Measurements from ENCODE around the gene GAGE10. TPM values are rescaled to one million over a fixed set of nuclear protein-coding genes. Genes with fewer than 3 reads are reported as not detected.

Gene GAGE10
- total RNA-seq, 1 experiment from 2014 or later = not detected

GRCh38 chrX:49273181-49273727, 30.2 kb upstream of the GAGE10 start:
- intact Hi-C loops (cut with micrococcal nuclease) = no loop called here
- no peaks in the 10 kb centered on the region for H4K20me1 ChIP-seq (ENCODE audit: insufficient read depth)
- no peak overlapping the region for H3K9ac ChIP-seq (ENCODE audit: low read length)
- H3K4me1 ChIP-seq (ENCODE audit: control insufficient read depth in 1 of 2, insufficient read depth in 2 of 2, low read length in 2 of 2) = peaks cover 8 to 21% of the 10 kb centered on the region in 2 experiments
- no peak for DNase-seq (ENCODE audit: low read depth, low spot score)
- RAD21 ChIA-PET (ENCODE audit: low non-redundant PET in 1 of 2, low total read pairs in 2 of 2, uncharacterized antibody in 2 of 2, unreplicated experiment in 2 of 2) = no interaction called here
- H3K9me2 ChIP-seq (ENCODE audit: insufficient read depth) = no peaks in the 10 kb centered on the region
- H3K27ac ChIP-seq (ENCODE audit: low read depth, low read length) = no peak overlapping the region
- no peaks in the 10 kb centered on the region for H3K36me3 ChIP-seq (ENCODE audit: control insufficient read depth in 1 of 2, insufficient read depth in 2 of 2, low read length in 2 of 2)
- ATAC-seq = no peak
- no peak overlapping the region for H2AFZ ChIP-seq (ENCODE audit: low read depth, low read length, poor library complexity, severe bottlenecking)
- no peaks in the 10 kb centered on the region for H3K27me3 ChIP-seq (ENCODE audit: insufficient read depth, low read length)
- POLR2A ChIA-PET = no interaction called here
- peaks cover 3% of the 10 kb centered on the region; the same call in 1 of the 2 replicates for H3K79me2 ChIP-seq (ENCODE audit: insufficient read depth, low read length)
- no peak overlapping the region for H3K4me2 ChIP-seq (ENCODE audit: low read length)
- no peaks in the 10 kb centered on the region for H3K9me3 ChIP-seq (ENCODE audit: control insufficient read depth in 1 of 2, insufficient read depth in 1 of 2, low read depth in 1 of 2, low read length in 2 of 2)
- CTCF ChIA-PET = no interaction called here
- TF ChIP-seq SRF (IDR thresholded peaks at IDR 0.05; ENCODE audit: low read depth) (no peak), CTCF (IDR thresholded peaks at IDR 0.05 in 2 of 3, conservative IDR thresholded peaks at IDR 0.05 in 1 of 3; ENCODE audit: borderline replicate concordance in 1 of 3, insufficient read depth in 1 of 3, low read depth in 2 of 3, low read length in 2 of 3) (no peak), FOSL1 (IDR thresholded peaks at IDR 0.05; ENCODE audit: low read depth) (no peak), ZFX (IDR thresholded peaks at IDR 0.05) (no peak), YY1 (IDR thresholded peaks at IDR 0.05; ENCODE audit: extremely low read depth, insufficient replicate concordance, low read depth, low read length) (no peak), TCF7L2 (IDR thresholded peaks at IDR 0.05; ENCODE audit: borderline replicate concordance, extremely low read depth, insufficient read depth, insufficient read length) (no peak), ZNF274 (IDR thresholded peaks at IDR 0.05; ENCODE audit: low read depth, low read length) (no peak), CEBPB (IDR thresholded peaks at IDR 0.05; ENCODE audit: low read depth) (no peak)
- no TSS peak for BruUV-seq (replicated peaks)
- H3K4me3 ChIP-seq (replicated peaks in 1 of 2; ENCODE audit: low read depth in 1 of 2, low read length in 2 of 2) = no peak overlapping the region

DNA sequence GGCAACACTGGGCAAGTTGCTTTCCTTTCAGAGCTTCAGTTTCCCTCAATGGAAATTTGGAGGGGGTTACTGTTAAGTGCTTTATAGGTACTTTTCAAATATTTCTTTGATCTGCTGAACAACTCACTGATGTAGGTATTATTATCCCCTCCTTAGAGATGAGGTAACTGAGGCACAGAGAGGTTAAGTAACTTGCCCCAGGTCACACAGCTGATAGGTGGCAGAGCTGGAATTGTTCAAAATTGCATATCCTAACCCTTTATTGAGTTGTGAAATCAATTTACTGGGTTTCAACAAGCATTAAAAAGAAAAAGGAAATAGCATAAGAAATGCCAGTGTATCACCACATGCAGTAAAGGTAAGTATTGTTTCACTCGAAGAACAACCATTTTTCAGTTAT, 27.2 kb upstream of the GAGE10 start:
- Histone ChIP-seq H4K20me1 (ENCODE audit: insufficient read depth) (no peaks in the 10 kb centered on the region), H3K9me2 (ENCODE audit: insufficient read depth) (no peaks in the 10 kb centered on the region), H3K79me2 (ENCODE audit: insufficient read depth, low read length) (no peaks in the 10 kb centered on the region), H3K36me3 (ENCODE audit: control insufficient read depth in 1 of 2, insufficient read depth in 2 of 2, low read length in 2 of 2) (no peaks in the 10 kb centered on the region), H3K4me1 (ENCODE audit: control insufficient read depth in 1 of 2, insufficient read depth in 2 of 2, low read length in 2 of 2) (peaks cover 0 to 6% of the 10 kb centered on the region in 2 experiments; a peak in 3 of 4 replicates), H3K27ac (ENCODE audit: low read depth, low read length) (no peak overlapping the region), H3K4me2 (ENCODE audit: low read length) (no peak overlapping the region), H3K9me3 (ENCODE audit: control insufficient read depth in 1 of 2, insufficient read depth in 1 of 2, low read depth in 1 of 2, low read length in 2 of 2) (no peaks in the 10 kb centered on the region), H3K4me3 (replicated peaks in 1 of 2; ENCODE audit: low read depth in 1 of 2, low read length in 2 of 2) (no peak overlapping the region), H3K27me3 (ENCODE audit: insufficient read depth, low read length) (no peaks in the 10 kb centered on the region), H2AFZ (ENCODE audit: low read depth, low read length, poor library complexity, severe bottlenecking) (no peak overlapping the region), H3K9ac (ENCODE audit: low read length) (no peak overlapping the region)
- intact Hi-C loops (cut with micrococcal nuclease) = no loop called here
- DNase-seq (ENCODE audit: low read depth, low spot score) (no peak), ATAC-seq (no peak)
- RAD21 ChIA-PET (ENCODE audit: low non-redundant PET in 1 of 2, low total read pairs in 2 of 2, uncharacterized antibody in 2 of 2, unreplicated experiment in 2 of 2) = no interaction called here
- BruUV-seq (replicated peaks) = no TSS peak
- CTCF ChIA-PET = no interaction called here
- POLR2A ChIA-PET = no interaction called here
- no peak for TF ChIP-seq TCF7L2 (IDR thresholded peaks at IDR 0.05; ENCODE audit: borderline replicate concordance, extremely low read depth, insufficient read depth, insufficient read length)
- TF ChIP-seq, protein P1, sequence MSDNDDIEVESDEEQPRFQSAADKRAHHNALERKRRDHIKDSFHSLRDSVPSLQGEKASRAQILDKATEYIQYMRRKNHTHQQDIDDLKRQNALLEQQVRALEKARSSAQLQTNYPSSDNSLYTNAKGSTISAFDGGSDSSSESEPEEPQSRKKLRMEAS (IDR thresholded peaks at IDR 0.05) = no peak
- TF ChIP-seq EZH2 (IDR thresholded peaks at IDR 0.05) = no peak
- TF ChIP-seq JUND (IDR thresholded peaks at IDR 0.05) = no peak
- no peak for TF ChIP-seq YY1 (IDR thresholded peaks at IDR 0.05; ENCODE audit: extremely low read depth, insufficient replicate concordance, low read depth, low read length)
- TF ChIP-seq, protein P2, sequence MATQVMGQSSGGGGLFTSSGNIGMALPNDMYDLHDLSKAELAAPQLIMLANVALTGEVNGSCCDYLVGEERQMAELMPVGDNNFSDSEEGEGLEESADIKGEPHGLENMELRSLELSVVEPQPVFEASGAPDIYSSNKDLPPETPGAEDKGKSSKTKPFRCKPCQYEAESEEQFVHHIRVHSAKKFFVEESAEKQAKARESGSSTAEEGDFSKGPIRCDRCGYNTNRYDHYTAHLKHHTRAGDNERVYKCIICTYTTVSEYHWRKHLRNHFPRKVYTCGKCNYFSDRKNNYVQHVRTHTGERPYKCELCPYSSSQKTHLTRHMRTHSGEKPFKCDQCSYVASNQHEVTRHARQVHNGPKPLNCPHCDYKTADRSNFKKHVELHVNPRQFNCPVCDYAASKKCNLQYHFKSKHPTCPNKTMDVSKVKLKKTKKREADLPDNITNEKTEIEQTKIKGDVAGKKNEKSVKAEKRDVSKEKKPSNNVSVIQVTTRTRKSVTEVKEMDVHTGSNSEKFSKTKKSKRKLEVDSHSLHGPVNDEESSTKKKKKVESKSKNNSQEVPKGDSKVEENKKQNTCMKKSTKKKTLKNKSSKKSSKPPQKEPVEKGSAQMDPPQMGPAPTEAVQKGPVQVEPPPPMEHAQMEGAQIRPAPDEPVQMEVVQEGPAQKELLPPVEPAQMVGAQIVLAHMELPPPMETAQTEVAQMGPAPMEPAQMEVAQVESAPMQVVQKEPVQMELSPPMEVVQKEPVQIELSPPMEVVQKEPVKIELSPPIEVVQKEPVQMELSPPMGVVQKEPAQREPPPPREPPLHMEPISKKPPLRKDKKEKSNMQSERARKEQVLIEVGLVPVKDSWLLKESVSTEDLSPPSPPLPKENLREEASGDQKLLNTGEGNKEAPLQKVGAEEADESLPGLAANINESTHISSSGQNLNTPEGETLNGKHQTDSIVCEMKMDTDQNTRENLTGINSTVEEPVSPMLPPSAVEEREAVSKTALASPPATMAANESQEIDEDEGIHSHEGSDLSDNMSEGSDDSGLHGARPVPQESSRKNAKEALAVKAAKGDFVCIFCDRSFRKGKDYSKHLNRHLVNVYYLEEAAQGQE (IDR thresholded peaks at IDR 0.05; ENCODE audit: low read depth) = no peak
- no peak for TF ChIP-seq POLR2AphosphoS5 (IDR thresholded peaks at IDR 0.05; ENCODE audit: low read depth, low read length)
- no peak for TF ChIP-seq CEBPB (IDR thresholded peaks at IDR 0.05; ENCODE audit: low read depth)
- no peak for TF ChIP-seq ZFX (IDR thresholded peaks at IDR 0.05)
